ENCODE measurements around the gene CLEC2L. TPM values are rescaled to one million over a fixed set of nuclear protein-coding genes. Genes with fewer than 3 reads are reported as not detected.

Gene CLEC2L
- not detected in 2 replicates for total RNA-seq

DNA sequence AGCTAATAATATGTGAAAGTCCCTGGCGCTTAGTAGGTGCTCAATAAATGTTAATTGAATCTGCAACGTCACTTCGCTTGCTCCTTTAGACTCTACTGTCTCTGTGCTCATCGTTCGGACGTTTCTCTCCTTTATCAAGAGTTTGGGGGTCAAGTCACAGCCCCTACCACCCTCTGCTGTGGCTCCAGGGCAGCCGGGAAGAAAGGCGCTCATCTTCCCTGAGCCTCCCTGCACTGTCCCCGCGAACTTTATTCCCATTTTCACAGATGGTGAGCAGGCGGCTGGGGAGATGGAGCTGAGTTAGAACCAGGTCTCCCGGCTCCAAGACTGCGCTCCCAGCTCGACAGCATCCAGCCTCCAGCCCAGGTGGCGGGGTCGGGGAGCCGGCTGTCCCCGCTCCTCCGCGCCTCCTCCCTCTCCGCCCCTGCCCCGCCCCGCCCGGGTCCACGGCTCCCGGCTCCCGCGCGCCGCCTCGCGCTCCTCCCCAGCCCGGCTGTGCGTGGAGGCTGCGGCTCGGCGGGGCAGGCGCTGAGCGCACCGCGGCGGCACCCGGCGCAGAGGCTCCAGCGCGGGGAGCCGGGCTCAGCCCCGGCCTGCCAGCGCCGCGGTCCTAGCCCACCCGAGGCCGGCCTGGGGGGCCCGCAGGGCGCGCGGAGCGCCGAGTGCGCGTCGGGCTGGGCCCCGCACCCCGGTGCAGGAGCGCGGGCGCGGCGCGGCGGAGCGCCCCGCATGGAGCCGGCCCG, at the start of gene CLEC2L:
TSS of gene CLEC2L (plus strand) at position 487 of the 743 bp plus-strand sequence. CDS start at position 730, 243 bp downstream.
- intact Hi-C loops (cut with micrococcal nuclease), result no loop called here

DNA sequence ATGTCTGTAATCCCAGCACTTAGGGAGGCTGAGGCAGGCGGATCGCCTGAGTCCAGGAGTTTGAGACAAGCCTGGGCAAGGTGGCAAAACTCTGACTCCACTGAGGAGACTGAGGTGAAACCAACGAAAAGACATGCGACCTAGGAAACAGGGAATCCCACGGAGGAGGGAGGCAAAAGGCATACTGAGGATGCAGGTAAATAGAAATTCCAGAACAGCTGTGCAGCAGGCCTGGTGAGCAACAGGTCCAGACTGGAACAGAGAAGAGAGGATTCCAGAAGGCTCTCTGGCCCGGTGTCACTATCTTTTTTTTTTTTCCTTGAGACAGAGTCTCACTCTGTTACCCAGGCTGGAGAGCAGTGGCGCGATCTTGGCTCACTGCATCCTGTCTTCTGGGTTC, 47.3 kb upstream of the CLEC2L start:
- intact Hi-C loops (cut with micrococcal nuclease), result no loop called here

GRCh38 chr7:139476891-139477290, 46.6 kb upstream of the CLEC2L start:
- intact Hi-C loops (cut with micrococcal nuclease), result no loop called here

GRCh38 chr7:139479620-139480019, 43.9 kb upstream of the CLEC2L start:
- intact Hi-C loops (cut with micrococcal nuclease), result no loop called here

- intact Hi-C loops (cut with micrococcal nuclease), result no loop called here
Observed at GRCh38 chr7:139481364-139481763, 42.1 kb upstream of the CLEC2L start.

GRCh38 chr7:139482122-139482521, 41.4 kb upstream of the CLEC2L start:
- intact Hi-C loops (cut with micrococcal nuclease), result no loop called here

DNA sequence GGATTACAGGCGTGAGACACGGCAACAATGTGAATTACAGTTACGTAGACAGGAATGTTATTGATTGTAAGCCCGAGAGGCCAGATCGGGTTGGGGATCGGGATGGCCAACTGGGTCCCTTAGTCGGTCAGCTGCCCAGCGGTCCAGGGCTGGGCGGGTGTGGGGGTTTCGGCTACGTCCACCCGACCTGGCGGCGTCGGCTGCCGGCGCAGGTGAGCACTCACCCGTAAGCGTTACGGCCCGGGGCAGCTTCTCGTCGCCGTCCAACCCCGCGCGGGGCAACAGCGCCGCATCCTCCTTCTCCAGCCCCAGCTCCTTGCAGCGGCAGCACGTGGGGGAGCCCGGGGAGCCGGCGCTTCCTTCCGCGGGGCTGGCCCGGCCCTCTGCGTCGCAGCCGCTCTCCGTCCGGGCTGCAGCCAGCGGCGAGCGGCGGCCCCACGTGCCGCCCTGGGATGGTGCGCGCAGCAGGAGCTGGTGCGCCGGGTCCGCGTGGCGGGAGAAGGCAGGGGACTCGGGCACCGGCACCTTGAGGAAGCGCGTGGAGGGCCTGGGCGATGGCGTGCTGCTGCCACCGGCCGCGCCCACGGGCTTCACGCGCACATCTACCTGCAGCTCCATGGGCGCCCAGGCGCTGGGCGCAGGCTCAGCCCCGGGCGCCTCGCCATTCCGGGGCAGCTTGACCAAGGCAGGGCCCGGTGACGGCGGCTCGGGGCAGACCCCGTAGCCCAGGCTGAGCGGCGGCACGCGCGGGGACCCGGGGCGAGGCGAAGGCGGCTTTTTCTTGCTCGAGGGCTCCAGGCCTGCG, 40.6 kb upstream of the CLEC2L start:
- intact Hi-C loops (cut with micrococcal nuclease), result loop anchor here (1.0 kb wide), 1 partner anchor 12 kb away; no protein-coding TSS in a partner anchor

DNA sequence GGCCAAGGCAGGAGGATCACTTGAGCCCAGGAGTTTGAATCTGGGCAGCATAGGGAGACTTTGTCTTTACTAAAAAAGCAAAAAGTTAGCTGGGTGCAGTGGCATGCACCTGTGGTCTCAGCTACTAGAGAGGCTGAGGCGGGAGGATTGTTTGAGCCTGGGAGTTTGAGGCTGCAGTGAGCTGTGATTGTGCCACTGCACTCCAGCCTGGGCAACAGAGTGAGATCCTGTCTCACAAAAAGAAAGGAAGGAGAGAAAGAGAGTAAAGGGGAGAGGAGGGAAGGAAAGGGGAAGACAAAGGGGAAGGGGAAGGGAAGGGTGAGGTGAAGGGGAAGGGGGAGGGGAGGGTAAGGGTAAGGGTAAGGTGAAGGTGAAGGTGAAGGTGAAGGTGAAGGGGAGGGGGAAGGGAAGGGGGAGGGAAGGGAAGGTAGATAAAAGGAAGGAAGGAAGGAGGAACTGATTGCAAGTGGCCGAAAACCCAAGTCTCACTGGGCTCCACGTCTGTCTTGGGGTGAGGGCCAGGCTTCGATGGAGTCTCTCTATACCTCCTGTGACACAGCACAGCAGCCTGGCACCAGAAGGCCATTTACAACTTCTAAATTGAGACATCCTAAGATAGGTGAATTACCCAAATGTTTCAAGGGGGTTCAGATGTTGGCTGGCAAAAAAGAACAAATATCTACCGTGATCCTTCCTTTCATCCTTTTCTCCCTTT, 36.0 kb upstream of the CLEC2L start:
- intact Hi-C loops (cut with micrococcal nuclease), result no loop called here

DNA sequence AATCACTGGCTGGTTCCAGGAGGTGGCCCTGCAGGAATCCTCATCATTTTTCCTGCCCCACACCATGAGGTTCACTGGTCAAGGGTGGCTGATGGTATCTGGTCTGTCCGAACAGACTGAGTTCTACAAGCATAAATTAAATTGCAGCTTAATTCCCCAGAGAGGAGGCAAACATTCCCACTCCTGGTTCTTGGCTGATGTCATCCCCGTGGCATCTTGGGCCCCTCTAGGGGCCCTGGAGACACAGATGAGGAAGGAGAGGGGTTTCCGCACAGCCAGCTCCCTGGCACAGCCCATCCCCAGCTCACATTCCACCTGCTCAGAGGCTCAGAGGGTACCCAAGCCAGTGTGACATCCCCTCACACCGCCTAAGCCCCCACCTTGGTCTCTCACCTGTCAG, 34.7 kb upstream of the CLEC2L start:
- intact Hi-C loops (cut with micrococcal nuclease), result no loop called here

DNA sequence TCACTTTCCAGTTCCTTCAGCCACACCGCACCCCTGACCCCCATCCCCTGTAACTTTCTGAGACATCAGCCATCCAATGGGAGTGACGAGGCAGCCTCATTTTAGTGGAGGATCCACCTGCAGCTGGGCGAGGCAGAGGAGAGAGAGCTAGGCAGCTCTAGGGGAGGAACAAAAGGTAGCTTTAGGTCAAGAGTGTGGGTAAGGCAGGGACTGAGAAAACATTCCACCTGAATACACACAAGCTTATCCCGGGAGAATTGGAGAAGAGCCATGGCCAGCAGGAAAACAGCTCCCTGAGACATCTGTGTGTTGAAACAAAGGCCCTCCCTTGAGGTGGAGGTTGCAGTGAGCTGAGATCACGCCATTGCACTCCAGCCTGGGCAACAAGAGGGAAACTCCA, 33.4 kb upstream of the CLEC2L start:
- intact Hi-C loops (cut with micrococcal nuclease), result no loop called here

DNA sequence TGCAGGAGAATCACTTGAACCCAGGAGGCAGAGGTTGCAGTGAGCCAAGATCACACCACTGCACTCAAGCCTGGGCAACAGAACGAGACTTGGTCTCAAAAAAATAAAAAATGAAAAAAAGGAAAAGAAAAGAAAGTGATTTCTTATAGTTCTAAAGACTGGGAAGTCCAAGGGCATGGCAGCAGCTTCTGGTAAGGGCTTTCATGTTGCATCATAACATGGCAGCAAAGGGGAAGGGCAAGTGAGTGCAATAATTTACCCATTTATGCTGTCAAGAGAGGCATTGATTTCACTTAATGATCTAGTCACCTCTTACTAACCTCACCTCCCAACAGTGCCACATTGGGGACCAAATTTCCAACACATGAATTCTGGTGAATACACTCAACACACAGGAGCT, 31.2 kb upstream of the CLEC2L start:
- intact Hi-C loops (cut with micrococcal nuclease), result no loop called here

DNA sequence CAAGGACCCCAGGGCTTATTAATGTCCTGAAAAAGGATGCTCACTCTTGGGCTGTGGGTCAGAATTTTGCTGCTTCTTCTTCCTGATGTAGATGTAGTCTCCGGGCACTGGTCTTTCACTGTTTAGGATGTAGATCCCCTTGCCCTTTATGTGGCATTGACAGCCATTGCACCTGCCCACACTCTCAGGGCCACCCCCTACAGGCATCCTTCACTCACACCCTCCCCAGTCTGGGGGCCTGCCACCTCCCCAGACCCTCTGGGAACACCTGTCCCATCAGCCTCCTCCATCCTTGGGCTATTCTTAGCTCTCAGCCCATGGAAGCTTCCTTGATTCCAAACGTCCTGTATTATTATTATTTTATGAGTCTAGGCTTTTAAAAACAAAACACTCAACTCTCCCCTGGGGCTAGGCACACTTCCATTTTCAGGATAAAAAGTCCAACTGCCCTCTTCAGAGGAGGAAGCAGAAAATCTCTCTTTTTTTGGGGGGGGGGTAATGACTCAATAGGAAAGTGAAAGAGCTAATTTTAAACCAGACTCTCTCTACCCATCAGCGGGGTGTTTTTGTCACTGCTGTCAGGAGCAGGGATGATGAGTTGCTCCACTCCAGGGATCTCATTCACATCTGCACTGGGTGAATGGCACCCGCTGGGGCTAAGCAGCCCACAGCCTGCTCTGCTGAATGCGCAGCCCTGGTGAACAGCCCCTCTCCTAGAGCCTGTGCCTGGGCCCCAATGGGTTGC, 28.5 kb upstream of the CLEC2L start:
- intact Hi-C loops (cut with micrococcal nuclease), result loop anchor here (1.0 kb wide), 1 partner anchor 12 kb away; the partner anchor contains the start of gene KLRG2

DNA sequence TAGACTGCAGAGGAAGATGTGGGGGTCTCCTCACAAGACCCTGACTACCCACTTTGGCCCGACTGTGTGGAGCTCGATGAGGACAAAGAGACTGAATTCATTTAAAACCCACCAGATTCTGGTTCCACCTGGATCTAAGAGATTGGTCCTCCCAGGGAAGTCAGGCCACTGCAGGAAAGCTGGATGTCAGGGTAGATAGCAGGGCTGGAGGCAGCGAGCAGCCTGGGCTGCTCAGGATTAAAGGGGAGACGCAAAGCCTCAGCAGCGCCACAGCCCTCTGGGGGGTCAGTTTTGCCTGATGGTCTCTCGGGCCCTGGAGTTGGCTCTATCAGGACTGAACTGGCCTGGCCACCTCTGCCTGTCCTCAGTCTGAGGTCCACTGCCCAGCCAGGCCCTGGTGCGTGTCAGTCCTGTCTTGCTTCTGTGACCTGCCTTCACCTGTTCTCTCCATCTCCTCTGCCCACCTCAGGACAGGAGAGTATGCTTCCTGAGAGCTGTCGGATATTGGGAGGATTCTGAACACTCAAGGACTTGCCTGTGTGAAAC, 27.8 kb upstream of the CLEC2L start:
- intact Hi-C loops (cut with micrococcal nuclease), result loop anchor here (1.0 kb wide), 1 partner anchor 12 kb away; the partner anchor contains the start of gene KLRG2

GRCh38 chr7:139496528-139496927, 27.0 kb upstream of the CLEC2L start:
- intact Hi-C loops (cut with micrococcal nuclease), result no loop called here

- intact Hi-C loops (cut with micrococcal nuclease), result loop anchor here (1.0 to 5.0 kb wide), 2 partner anchors 122 to 504 kb away; no protein-coding TSS in a partner anchor
Observed at GRCh38 chr7:139500770-139501138, 22.7 kb upstream of the CLEC2L start.

DNA sequence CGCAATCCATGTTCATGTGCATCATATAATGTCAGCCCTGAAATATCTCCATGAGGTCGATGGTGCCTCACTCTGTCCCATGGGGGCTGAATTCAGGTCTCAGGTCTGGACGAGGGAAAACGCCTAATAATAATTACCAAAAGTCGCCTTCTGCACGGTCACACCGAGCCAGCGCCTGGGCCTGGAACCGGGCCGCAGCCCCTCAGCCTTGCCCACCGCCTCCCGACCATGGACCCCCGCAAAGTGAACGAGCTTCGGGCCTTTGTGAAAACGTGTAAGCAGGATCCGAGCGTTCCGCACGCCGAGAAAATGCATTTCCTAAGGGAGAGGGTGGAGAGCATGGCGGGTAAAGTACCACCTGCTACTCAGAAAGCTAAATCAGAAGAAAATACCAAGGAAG, 21.3 kb upstream of the CLEC2L start:
- intact Hi-C loops (cut with micrococcal nuclease), result loop anchor here (5.0 kb wide), 1 partner anchor 120 kb away; no protein-coding TSS in a partner anchor

GRCh38 chr7:139505563-139505962, 17.9 kb upstream of the CLEC2L start:
- intact Hi-C loops (cut with micrococcal nuclease), result no loop called here

DNA sequence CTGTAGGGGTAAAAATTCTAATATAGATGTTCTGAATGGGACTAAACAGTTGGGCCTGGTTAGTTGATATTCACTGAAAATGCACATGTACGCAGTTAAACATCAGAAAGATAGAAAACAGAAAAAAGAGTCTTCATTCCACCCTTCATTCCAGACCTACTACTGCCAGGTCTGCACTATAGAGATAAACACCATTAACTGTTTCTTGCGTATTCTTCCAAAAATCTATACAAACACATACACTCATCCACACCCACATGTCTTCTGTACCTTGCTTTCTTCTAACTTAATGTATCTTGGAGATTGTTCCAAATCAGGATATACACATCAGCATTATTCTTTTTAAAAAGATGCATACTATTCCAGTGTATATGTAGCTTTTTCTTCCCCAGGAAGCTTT, 13.9 kb upstream of the CLEC2L start:
- intact Hi-C loops (cut with micrococcal nuclease), result no loop called here

DNA sequence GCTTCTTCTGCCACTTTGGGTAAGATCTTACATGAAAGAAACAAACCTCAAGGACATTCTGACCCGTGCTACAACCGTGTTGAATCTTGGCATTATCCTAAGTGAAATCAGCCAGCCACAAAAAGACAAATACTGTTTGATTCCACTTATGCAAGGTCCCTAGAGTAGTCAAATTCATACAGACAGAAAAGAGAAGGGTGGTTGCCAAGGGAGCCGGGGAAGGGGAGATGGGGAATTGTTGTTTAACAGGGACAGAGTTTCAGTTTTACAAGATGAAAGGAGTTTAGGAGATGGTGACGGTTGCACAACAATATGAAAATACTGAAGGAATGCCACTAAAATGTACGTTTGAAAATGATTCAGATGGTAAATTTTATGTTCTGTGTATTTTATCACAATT, 12.2 kb upstream of the CLEC2L start:
- intact Hi-C loops (cut with micrococcal nuclease), result no loop called here

DNA sequence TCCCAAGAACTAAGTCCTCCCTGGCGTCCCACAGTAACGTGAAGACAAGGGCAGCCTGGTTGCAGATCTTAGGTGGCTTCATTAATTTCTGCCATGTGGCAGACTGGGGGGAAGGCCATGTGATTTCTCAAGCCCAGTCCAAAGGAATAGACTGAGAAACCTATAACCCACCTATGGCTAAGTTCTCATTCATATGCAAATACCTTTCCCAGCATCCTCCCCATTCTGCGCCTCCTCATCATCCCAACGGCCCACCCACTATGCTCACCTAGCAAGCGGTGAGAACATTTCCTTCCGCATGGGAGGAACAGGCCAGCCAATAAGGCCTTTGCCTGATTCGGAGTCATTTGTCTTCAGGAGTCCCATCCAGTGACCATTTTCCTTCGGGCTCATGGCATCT, 8.2 kb upstream of the CLEC2L start:
- intact Hi-C loops (cut with micrococcal nuclease), result no loop called here

DNA sequence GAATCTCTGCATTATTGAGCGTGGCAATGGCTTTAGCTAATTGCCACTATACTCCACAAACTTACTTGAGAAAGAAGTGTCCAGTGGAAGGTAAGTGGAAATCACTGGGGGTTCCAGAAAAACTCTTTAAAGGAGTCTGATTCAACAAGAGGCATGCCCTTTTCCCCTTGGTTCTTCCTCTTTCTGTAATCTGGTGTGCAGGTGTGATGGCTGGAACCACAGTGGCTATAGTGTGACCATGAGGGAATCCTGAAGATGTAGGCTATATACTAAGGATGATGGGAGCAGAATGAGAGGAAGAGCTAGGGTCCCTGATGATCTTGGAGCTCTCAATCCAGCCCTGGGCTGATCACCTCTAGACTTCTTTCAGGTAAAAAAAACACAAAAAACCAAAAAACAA, 2.0 kb upstream of the CLEC2L start:
- intact Hi-C loops (cut with micrococcal nuclease), result no loop called here
